ENCODE results near the gene RBKS.

The RBKS gene

GRCh38 chr2:27734305-27734704 is 155.9 kb downstream of the RBKS start:
- Histone ChIP-seq H3K4me3 (ENCODE audit: low read depth, low read length) (no peak overlapping the region), H3K27me3 (ENCODE audit: insufficient read depth, low read depth, severe bottlenecking) (no peaks in the 10 kb centered on the region), H3K27ac (no peak overlapping the region), H3K36me3 (no peaks in the 10 kb centered on the region), H3K9me3 (ENCODE audit: severe bottlenecking) (peaks cover 3% of the 10 kb centered on the region)
- DNase-seq, result no peak
- TF ChIP-seq, protein P1, sequence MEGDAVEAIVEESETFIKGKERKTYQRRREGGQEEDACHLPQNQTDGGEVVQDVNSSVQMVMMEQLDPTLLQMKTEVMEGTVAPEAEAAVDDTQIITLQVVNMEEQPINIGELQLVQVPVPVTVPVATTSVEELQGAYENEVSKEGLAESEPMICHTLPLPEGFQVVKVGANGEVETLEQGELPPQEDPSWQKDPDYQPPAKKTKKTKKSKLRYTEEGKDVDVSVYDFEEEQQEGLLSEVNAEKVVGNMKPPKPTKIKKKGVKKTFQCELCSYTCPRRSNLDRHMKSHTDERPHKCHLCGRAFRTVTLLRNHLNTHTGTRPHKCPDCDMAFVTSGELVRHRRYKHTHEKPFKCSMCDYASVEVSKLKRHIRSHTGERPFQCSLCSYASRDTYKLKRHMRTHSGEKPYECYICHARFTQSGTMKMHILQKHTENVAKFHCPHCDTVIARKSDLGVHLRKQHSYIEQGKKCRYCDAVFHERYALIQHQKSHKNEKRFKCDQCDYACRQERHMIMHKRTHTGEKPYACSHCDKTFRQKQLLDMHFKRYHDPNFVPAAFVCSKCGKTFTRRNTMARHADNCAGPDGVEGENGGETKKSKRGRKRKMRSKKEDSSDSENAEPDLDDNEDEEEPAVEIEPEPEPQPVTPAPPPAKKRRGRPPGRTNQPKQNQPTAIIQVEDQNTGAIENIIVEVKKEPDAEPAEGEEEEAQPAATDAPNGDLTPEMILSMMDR (IDR thresholded peaks at IDR 0.05; ENCODE audit: low read depth, low read length), result no peak

Measured in WERI-Rb-1 (cell line).